CD4-positive, alpha-beta T cell (primary cell): ENCODE measurements around the gene CD247. TPM values are rescaled to one million over a fixed set of nuclear protein-coding genes. Genes with fewer than 3 reads are reported as not detected.

ENCODE experiments used
- ATAC-seq: fragments of 200-7000 bp; cut with Tn5 transposase; one replicate; pipeline ENCODE4 v1.10.0; 2022; ENCODE audit warnings: mild to moderate bottlenecking; ENCODE audit not compliant: poor library complexity
- CTCF ChIA-PET: fragments of 350-600 bp; sonication (Branson Sonifier 250); formaldehyde crosslinking; loops from one replicate; lab custom pipeline; 2021; ENCODE audit warnings: antibody characterized with exemption, inconsistent platforms; lab: Charles Lee
- POLR2A ChIA-PET: fragments of 350-600 bp; sonication (Branson Sonifier 250); formaldehyde crosslinking; loops from one replicate; lab custom pipeline; 2021; ENCODE audit warnings: antibody characterized with exemption, inconsistent platforms; lab: Charles Lee
- DNase-seq, 14 experiments: peaks; one replicate each; pipeline ENCODE4 v3.0.0-alpha.2; 2013 to 2020; ENCODE audit warnings: mixed read lengths in 2 of 14
- H3K27ac ChIP-seq, 2 donors: one replicate each; pipeline versions ENCODE4 v1.5.1 to v1.7.0; 2013; ENCODE audit warnings: low read length in 2 of 2, low read depth in 1 of 2, mild to moderate bottlenecking in 1 of 2
- H3K27me3 ChIP-seq, 2 experiments: 1 replicate in 1 of 2; 2 replicates in 1 of 2; pipeline versions ENCODE4 v1.6.1 to v1.7.0; 2013; ENCODE audit warnings: low read length in 2 of 2, control low read depth in 1 of 2, mild to moderate bottlenecking in 1 of 2, moderate library complexity in 1 of 2; ENCODE audit not compliant: insufficient read depth in 2 of 2, control insufficient read depth in 1 of 2
- H3K36me3 ChIP-seq: one replicate; pipeline ENCODE4 v1.6.1; 2013; ENCODE audit warnings: low read length, control low read depth; ENCODE audit not compliant: insufficient read depth
- H3K4me1 ChIP-seq: one replicate; pipeline ENCODE4 v1.6.1; 2013; ENCODE audit warnings: low read length, control low read depth; ENCODE audit not compliant: insufficient read depth
- H3K4me3 ChIP-seq: one replicate; pipeline ENCODE4 v1.5.1; 2013; ENCODE audit warnings: mild to moderate bottlenecking, low read length, moderate library complexity
- H3K9me3 ChIP-seq, 2 experiments: 1 replicate in 1 of 2; 2 replicates in 1 of 2; pipeline versions ENCODE4 v1.6.1 to v1.7.0; 2013; ENCODE audit warnings: low read length in 2 of 2, mild to moderate bottlenecking in 2 of 2, control low read depth in 1 of 2, moderate library complexity in 1 of 2; ENCODE audit not compliant: control insufficient read depth in 1 of 2, insufficient read depth in 1 of 2
- H3K27ac Mint-ChIP-seq: one replicate; pipeline ENCODE4 v1.8.0; 2020; ENCODE audit warnings: mixed read lengths
- H3K27me3 Mint-ChIP-seq: one replicate; pipeline ENCODE4 v1.8.0; 2021; ENCODE audit warnings: mixed read lengths
- H3K36me3 Mint-ChIP-seq: one replicate; pipeline ENCODE4 v1.8.0; 2021; ENCODE audit warnings: low read depth, mixed read lengths
- H3K4me1 Mint-ChIP-seq: one replicate; pipeline ENCODE4 v1.8.0; 2021; ENCODE audit warnings: low read depth, mixed read lengths
- H3K4me3 Mint-ChIP-seq: one replicate; pipeline ENCODE4 v1.8.0; 2020; ENCODE audit warnings: mild to moderate bottlenecking, mixed read lengths
- H3K9me3 Mint-ChIP-seq: one replicate; pipeline ENCODE4 v1.8.0; 2020; ENCODE audit warnings: mixed read lengths
- intact Hi-C, 2 experiments: fragments of 100-400 bp; cut with DNase I in 1 of 2; cut with micrococcal nuclease in 1 of 2; formaldehyde crosslinking; loops; one replicate each; pipeline versions ENCODE4 v1.15.1 to v1.9.0; 2023 to 2025; cut with DNase I, micrococcal nuclease
- total RNA-seq, 174 experiments: library from RNA in 2 of 174; stranded (reverse) in 2 of 174; gene quantifications; one replicate each; pipeline ENCODE4 v1.2.3 and lab custom pipeline; 2021 to 2026
- TF ChIP-seq, protein P1 (sequence below): fragments of 200-600 bp; IDR thresholded peaks from one replicate; pipeline ENCODE4 v1.8.0; 2022; ENCODE audit warnings: antibody characterized with exemption, mild to moderate bottlenecking

Gene CD247
- total RNA-seq, 2 experiments from 2014 or later: 355 to 378 TPM

DNA sequence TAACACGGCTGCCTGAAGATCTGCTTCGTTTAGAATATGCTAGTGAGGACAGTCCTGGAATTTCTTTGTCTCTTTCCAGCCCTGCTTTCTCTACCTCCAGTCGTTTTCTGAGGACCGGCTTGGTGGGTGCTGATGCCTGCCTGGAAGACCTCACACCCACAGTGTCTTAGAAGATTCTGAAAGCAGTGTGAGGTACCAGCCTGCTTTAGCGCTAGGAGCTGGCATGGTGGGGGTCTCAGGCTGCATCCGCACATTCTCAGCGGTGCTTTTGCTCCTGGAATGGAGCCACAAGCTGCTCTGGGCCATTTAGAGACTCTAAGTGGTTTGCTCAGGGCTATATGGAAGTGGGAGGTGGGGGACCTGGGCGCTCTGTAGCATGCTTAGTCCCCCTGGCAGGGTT lies 61.4 kb downstream of the CD247 start:
- Histone ChIP-seq H3K27me3 (no peaks in the 10 kb centered on the region), H3K27ac (peak overlapping the region; percentile 93 to 98), H3K36me3 (peaks cover 35% of the 10 kb centered on the region), H3K9me3 (no peaks in the 10 kb centered on the region), H3K4me3 (peak overlapping the region; percentile 76), H3K4me1 (peaks cover 88% of the 10 kb centered on the region)
- H3K27ac Mint-ChIP-seq: peak overlapping the region; percentile 100
- POLR2A ChIA-PET: interaction anchor here (0.7 to 8.7 kb wide), 10 partner anchors 10 to 237 kb away, joined by 3 to 202 read pairs (median 25); partner anchors contain the start of genes CD247 and POU2F1
- peaks cover 77% of the 10 kb centered on the region for H3K36me3 Mint-ChIP-seq
- H3K4me1 Mint-ChIP-seq: peaks cover 82% of the 10 kb centered on the region
- DNase-seq: no peak
- CTCF ChIA-PET: interaction anchor here (0.8 to 3.0 kb wide), 5 partner anchors 16 to 189 kb away, joined by 3 to 9 read pairs (median 3); partner anchors contain the start of gene CD247
- intact Hi-C loops: loop anchor here in 1 of 2 experiments (5.0 kb wide), 1 partner anchor 35 kb away; no protein-coding TSS in a partner anchor
- ATAC-seq: no peak
- no peaks in the 10 kb centered on the region for H3K9me3 Mint-ChIP-seq
- TF ChIP-seq, protein P1, sequence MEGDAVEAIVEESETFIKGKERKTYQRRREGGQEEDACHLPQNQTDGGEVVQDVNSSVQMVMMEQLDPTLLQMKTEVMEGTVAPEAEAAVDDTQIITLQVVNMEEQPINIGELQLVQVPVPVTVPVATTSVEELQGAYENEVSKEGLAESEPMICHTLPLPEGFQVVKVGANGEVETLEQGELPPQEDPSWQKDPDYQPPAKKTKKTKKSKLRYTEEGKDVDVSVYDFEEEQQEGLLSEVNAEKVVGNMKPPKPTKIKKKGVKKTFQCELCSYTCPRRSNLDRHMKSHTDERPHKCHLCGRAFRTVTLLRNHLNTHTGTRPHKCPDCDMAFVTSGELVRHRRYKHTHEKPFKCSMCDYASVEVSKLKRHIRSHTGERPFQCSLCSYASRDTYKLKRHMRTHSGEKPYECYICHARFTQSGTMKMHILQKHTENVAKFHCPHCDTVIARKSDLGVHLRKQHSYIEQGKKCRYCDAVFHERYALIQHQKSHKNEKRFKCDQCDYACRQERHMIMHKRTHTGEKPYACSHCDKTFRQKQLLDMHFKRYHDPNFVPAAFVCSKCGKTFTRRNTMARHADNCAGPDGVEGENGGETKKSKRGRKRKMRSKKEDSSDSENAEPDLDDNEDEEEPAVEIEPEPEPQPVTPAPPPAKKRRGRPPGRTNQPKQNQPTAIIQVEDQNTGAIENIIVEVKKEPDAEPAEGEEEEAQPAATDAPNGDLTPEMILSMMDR: no peak
- H3K27me3 Mint-ChIP-seq: no peaks in the 10 kb centered on the region
- H3K4me3 Mint-ChIP-seq: peak overlapping the region; percentile 94

DNA sequence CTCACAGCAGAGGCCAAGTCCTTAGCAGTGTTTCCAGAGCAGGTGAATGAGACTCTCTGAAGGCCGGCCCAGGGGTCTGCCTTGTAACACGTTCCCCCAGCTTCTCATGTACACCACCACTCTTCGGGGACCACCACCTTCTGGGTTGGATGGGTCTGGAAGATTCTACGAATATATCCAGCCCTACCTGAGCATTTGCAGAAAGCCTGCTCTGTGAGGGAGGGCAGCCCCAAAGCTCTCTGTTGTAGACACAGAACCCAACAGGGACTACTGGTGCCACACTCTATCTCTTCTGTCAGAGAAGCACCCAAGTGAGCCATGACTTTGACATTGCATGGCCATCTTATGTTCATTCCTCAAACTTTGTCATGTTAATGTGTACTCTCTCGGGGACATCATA lies 61.8 kb downstream of the CD247 start:
- Mint-ChIP-seq H3K9me3 (no peaks in the 10 kb centered on the region), H3K27me3 (no peaks in the 10 kb centered on the region), H3K36me3 (peaks cover 75% of the 10 kb centered on the region), H3K4me1 (peaks cover 82% of the 10 kb centered on the region), H3K27ac (peak overlapping the region; percentile 100), H3K4me3 (peak overlapping the region; percentile 94)
- ATAC-seq (peak; percentile 10), DNase-seq (peak in 1 of 14 experiments; percentile 54)
- Histone ChIP-seq H3K4me3 (peak overlapping the region; percentile 76), H3K27me3 (no peaks in the 10 kb centered on the region), H3K27ac (peak overlapping the region; percentile 93 to 98), H3K9me3 (no peaks in the 10 kb centered on the region), H3K4me1 (peaks cover 88% of the 10 kb centered on the region), H3K36me3 (peaks cover 33% of the 10 kb centered on the region)
- TF ChIP-seq, protein P1: no peak
- intact Hi-C loops: loop anchor here in 1 of 2 experiments (5.0 kb wide), 1 partner anchor 36 kb away; no protein-coding TSS in a partner anchor
- ChIA-PET POLR2A (interaction anchor here (0.5 to 8.7 kb wide), 20 partner anchors 10 to 236 kb away, joined by 3 to 202 read pairs (median 14); partner anchors contain the start of genes CD247, CREG1 and POU2F1), CTCF (interaction anchor here (1.2 to 3.0 kb wide), 8 partner anchors 9 to 189 kb away, joined by 3 to 9 read pairs (median 6); partner anchors contain the start of gene CD247)

DNA sequence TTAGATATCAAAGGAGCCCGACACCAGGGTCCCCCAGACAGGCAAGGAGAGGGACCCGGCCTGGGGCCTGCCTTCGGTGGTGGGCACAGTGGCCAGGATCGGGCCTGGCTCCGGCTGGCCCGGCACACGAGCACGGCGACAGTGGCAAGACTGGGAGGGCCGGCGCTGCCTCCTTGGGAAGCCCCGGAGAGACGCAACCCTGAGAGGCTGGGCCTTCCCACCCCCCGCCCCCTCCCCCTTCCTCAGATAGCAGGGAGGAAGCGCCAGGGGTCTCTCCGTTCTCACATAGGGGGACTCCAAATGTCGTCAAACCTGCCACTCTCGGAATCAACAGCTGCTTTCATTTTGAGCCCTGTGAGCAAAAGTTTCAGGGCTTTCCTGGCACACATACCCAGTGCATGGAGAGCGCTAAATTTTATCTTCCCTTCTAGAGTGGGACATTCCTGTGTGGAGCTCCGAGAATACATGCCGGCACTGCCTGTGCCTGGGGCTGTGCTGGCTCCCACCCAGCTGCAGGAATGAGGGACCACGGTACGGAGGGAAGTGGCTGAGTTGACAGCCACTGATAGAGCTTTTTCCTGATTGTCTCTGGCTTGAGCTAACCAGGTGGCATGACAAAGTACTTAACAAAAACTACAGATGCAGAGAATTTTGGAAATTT lies 62.4 kb downstream of the CD247 start:
- DNase-seq (peak in 6 of 14 experiments; percentile 42 to 87 (median 64)), ATAC-seq (peak; percentile 20)
- H3K9me3 ChIP-seq: no peaks in the 10 kb centered on the region
- ChIA-PET POLR2A (interaction anchor here (0.5 to 8.7 kb wide), 27 partner anchors 9 to 366 kb away, joined by 3 to 202 read pairs (median 10); partner anchors contain the start of genes CD247, CREG1, GPA33 and POU2F1), CTCF (interaction anchor here (0.6 to 3.0 kb wide), 13 partner anchors 9 to 188 kb away, joined by 3 to 9 read pairs (median 4); partner anchors contain the start of gene CD247)
- Mint-ChIP-seq H3K27me3 (no peaks in the 10 kb centered on the region), H3K27ac (peak overlapping the region; percentile 100), H3K4me3 (peak overlapping the region; percentile 94), H3K4me1 (peaks cover 82% of the 10 kb centered on the region), H3K36me3 (peaks cover 73% of the 10 kb centered on the region), H3K9me3 (no peaks in the 10 kb centered on the region)
- H3K27ac ChIP-seq: peak overlapping the region; percentile 93 to 98
- H3K36me3 ChIP-seq: peaks cover 30% of the 10 kb centered on the region
- H3K4me1 ChIP-seq: peaks cover 88% of the 10 kb centered on the region
- peak overlapping the region; percentile 76 for H3K4me3 ChIP-seq
- TF ChIP-seq, protein P1: no peak
- intact Hi-C loops: loop anchor here (1.0 to 5.0 kb wide), 5 partner anchors 9 to 61 kb away; no protein-coding TSS in a partner anchor
- no peaks in the 10 kb centered on the region for H3K27me3 ChIP-seq
